CD14-positive monocyte (primary cell): ENCODE measurements around the gene TMEM30A. TPM values are rescaled to one million over a fixed set of nuclear protein-coding genes. Genes with fewer than 3 reads are reported as not detected.

ENCODE experiments used
- DNase-seq, 3 donors: peaks; one replicate each; pipeline ENCODE4 v3.0.0-alpha.2; 2011 to 2022
- H2AFZ ChIP-seq: 2 replicates; pipeline ENCODE4 v1.6.0; 2012; ENCODE audit warnings: mild to moderate bottlenecking, low read depth, low read length, inconsistent platforms; ENCODE audit not compliant: insufficient read depth, poor library complexity, severe bottlenecking
- H3K27ac ChIP-seq, 2 donors: 1 replicate in 1 of 2; 2 replicates in 1 of 2; pipeline ENCODE4 v1.5.1; 2012 to 2013; ENCODE audit warnings: low read length in 2 of 2, control low read depth in 1 of 2, inconsistent platforms in 1 of 2, low read depth in 1 of 2, mild to moderate bottlenecking in 1 of 2
- H3K27me3 ChIP-seq, 2 donors: one replicate each; pipeline versions ENCODE4 v1.6.0 to v1.6.1; 2011 to 2013; ENCODE audit warnings: low read length in 2 of 2; ENCODE audit not compliant: control insufficient read depth in 2 of 2, insufficient read depth in 2 of 2
- H3K36me3 ChIP-seq, 2 donors: replicated peaks in 1 of 2; 1 replicate in 1 of 2; 2 replicates in 1 of 2; pipeline versions ENCODE4 v1.5.1 to v1.6.1; 2012 to 2013; ENCODE audit warnings: low read length in 2 of 2, control low read depth in 1 of 2, inconsistent platforms in 1 of 2, mild to moderate bottlenecking in 1 of 2; ENCODE audit not compliant: insufficient read depth in 2 of 2, control insufficient read depth in 1 of 2
- H3K4me1 ChIP-seq, 2 donors: 1 replicate in 1 of 2; 2 replicates in 1 of 2; pipeline versions ENCODE4 v1.5.1 to v1.6.1; 2012 to 2013; ENCODE audit warnings: low read length in 2 of 2, control low read depth in 1 of 2, inconsistent platforms in 1 of 2, mild to moderate bottlenecking in 1 of 2, moderate library complexity in 1 of 2; ENCODE audit not compliant: insufficient read depth in 2 of 2, control insufficient read depth in 1 of 2
- H3K4me2 ChIP-seq: replicated peaks from 2 replicates; pipeline ENCODE3; 2012; ENCODE audit warnings: low read length, moderate library complexity, mild to moderate bottlenecking; ENCODE audit not compliant: poor library complexity, severe bottlenecking; ENCODE audit errors: extremely low read depth
- H3K4me3 ChIP-seq, 3 experiments: fragments of 200-600 bp in 1 of 3; sonication (generic) in 1 of 3; replicated peaks in 1 of 3; 1 replicate in 2 of 3; 2 replicates in 1 of 3; pipeline ENCODE4 v1.5.1; 2011 to 2013; ENCODE audit warnings: low read length in 3 of 3, mild to moderate bottlenecking in 3 of 3, control low read depth in 2 of 3, low read depth in 2 of 3, inconsistent platforms in 1 of 3, moderate library complexity in 1 of 3
- H3K79me2 ChIP-seq: 2 replicates; pipeline ENCODE4 v1.6.0; 2012; ENCODE audit warnings: mild to moderate bottlenecking, control low read depth, inconsistent platforms, low read length, moderate library complexity; ENCODE audit not compliant: insufficient read depth
- H3K9ac ChIP-seq: 2 replicates; pipeline ENCODE4 v1.6.0; 2017; ENCODE audit warnings: low read length, mild to moderate bottlenecking; ENCODE audit not compliant: insufficient read depth, poor library complexity, severe bottlenecking
- H3K9me3 ChIP-seq, 2 donors: replicated peaks in 1 of 2; 1 replicate in 1 of 2; 2 replicates in 1 of 2; pipeline versions ENCODE4 v1.5.1 to v1.6.1; 2012 to 2013; ENCODE audit warnings: low read length in 2 of 2, control low read depth in 1 of 2; ENCODE audit not compliant: control insufficient read depth in 1 of 2, insufficient read depth in 1 of 2
- H4K20me1 ChIP-seq: 2 replicates; pipeline ENCODE4 v1.6.0; 2012; ENCODE audit warnings: mild to moderate bottlenecking, low read length, control low read depth, moderate library complexity; ENCODE audit not compliant: insufficient read depth
- H3K27ac Mint-ChIP-seq, 7 donors: one replicate each; pipeline ENCODE4 v1.8.0; 2020; ENCODE audit warnings: mild to moderate bottlenecking in 7 of 7, mixed read lengths in 7 of 7, moderate library complexity in 6 of 7, inconsistent platforms in 2 of 7
- H3K27me3 Mint-ChIP-seq, 3 donors: one replicate each; pipeline ENCODE4 v1.8.0; 2021 to 2022; ENCODE audit warnings: low read depth in 3 of 3, mild to moderate bottlenecking in 3 of 3, mixed read lengths in 3 of 3, moderate library complexity in 3 of 3, inconsistent platforms in 1 of 3
- H3K36me3 Mint-ChIP-seq, 2 donors: one replicate each; pipeline ENCODE4 v1.8.0; 2020; ENCODE audit warnings: mixed read lengths in 2 of 2, inconsistent platforms in 1 of 2, mild to moderate bottlenecking in 1 of 2
- H3K4me1 Mint-ChIP-seq: one replicate; pipeline ENCODE4 v1.8.0; 2020; ENCODE audit warnings: mild to moderate bottlenecking, mixed read lengths
- H3K4me3 Mint-ChIP-seq, 2 donors: one replicate each; pipeline ENCODE4 v1.8.0; 2020; ENCODE audit warnings: mild to moderate bottlenecking in 2 of 2, mixed read lengths in 2 of 2, moderate library complexity in 1 of 2
- H3K9me3 Mint-ChIP-seq, 7 donors: one replicate each; pipeline ENCODE4 v1.8.0; 2020 to 2022; ENCODE audit warnings: mixed read lengths in 7 of 7, mild to moderate bottlenecking in 6 of 7, moderate library complexity in 6 of 7, inconsistent platforms in 2 of 7
- WGBS: methylation state at CpG from one replicate; pipeline ENCODE4 v1.1.5; 2013; ENCODE audit warnings: missing lambda C conversion rate; ENCODE audit not compliant: insufficient coverage; 5-methylcytosine and 5-hydroxymethylcytosine counted together
- intact Hi-C, 2 donors: fragments of 100-400 bp; cut with micrococcal nuclease; formaldehyde crosslinking; loops; one replicate each; pipeline versions ENCODE4 v1.15.0 to v1.15.1; 2023
- polyA plus RNA-seq, 3 donors: library from polyadenylated mRNA; depleted of rRNA in 1 of 3; unstranded in 2 of 3; stranded (reverse) in 1 of 3; fragments of 300-500 nt in 2 of 3; fragments of >200 nt in 1 of 3; fragmentation: Illumina TruSeq in 2 of 3; gene quantifications; 1 replicate in 2 of 3; 2 replicates in 1 of 3; pipeline ENCODE4 v1.2.3, GENCODE V29; 2012 to 2021
- TF ChIP-seq, protein P1 (sequence below): fragments of 200-600 bp; IDR thresholded peaks from one replicate; pipeline ENCODE4 v1.8.0; 2022; ENCODE audit warnings: antibody characterized with exemption, mild to moderate bottlenecking

Gene TMEM30A
- polyA plus RNA-seq, 3 donors, result 12.2 to 101 (median 70.6) TPM

- H3K4me1 Mint-ChIP-seq, result peaks cover 4% of the 10 kb centered on the region
- intact Hi-C loops, result no loop called here
Measured at GRCh38 chr6:75235271-75235670, 49.3 kb downstream of the TMEM30A start.

GRCh38 chr6:75234126-75234865 lies 50.3 kb downstream of the TMEM30A start:
- Histone ChIP-seq H3K79me2 (no peaks in the 10 kb centered on the region), H3K4me3 (no peak overlapping the region), H3K27ac (no peak overlapping the region), H3K9ac (no peak overlapping the region), H3K4me1 (no peaks in the 10 kb centered on the region), H3K4me2 (no peak overlapping the region), H3K36me3 (peaks cover 21 to 33% of the 10 kb centered on the region in 2 donors), H2AFZ (no peak overlapping the region), H3K27me3 (no peaks in the 10 kb centered on the region), H3K9me3 (no peaks in the 10 kb centered on the region), H4K20me1 (peaks cover 6% of the 10 kb centered on the region)
- Mint-ChIP-seq H3K9me3 (no peaks in the 10 kb centered on the region), H3K4me3 (no peak overlapping the region), H3K27ac (no peak overlapping the region), H3K36me3 (peaks cover 20 to 26% of the 10 kb centered on the region in 2 donors), H3K4me1 (peaks cover 4% of the 10 kb centered on the region), H3K27me3 (peaks cover 0 to 3% (median 0%) of the 10 kb centered on the region in 3 donors)
- intact Hi-C loops, result no loop called here
- WGBS, result no CpG with 5 or more reads among the region's 3 CpGs
- DNase-seq, result no peak
- TF ChIP-seq, protein P1, sequence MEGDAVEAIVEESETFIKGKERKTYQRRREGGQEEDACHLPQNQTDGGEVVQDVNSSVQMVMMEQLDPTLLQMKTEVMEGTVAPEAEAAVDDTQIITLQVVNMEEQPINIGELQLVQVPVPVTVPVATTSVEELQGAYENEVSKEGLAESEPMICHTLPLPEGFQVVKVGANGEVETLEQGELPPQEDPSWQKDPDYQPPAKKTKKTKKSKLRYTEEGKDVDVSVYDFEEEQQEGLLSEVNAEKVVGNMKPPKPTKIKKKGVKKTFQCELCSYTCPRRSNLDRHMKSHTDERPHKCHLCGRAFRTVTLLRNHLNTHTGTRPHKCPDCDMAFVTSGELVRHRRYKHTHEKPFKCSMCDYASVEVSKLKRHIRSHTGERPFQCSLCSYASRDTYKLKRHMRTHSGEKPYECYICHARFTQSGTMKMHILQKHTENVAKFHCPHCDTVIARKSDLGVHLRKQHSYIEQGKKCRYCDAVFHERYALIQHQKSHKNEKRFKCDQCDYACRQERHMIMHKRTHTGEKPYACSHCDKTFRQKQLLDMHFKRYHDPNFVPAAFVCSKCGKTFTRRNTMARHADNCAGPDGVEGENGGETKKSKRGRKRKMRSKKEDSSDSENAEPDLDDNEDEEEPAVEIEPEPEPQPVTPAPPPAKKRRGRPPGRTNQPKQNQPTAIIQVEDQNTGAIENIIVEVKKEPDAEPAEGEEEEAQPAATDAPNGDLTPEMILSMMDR, result no peak

More at GRCh38 chr6:75235271-75235670, 49.3 kb downstream of the TMEM30A start:
- H3K9ac ChIP-seq, result no peak overlapping the region
- 100% methylated on average over 1 of the region's 2 CpGs for WGBS
- H3K36me3 ChIP-seq, result peaks cover 29 to 43% of the 10 kb centered on the region in 2 donors
- H3K27me3 Mint-ChIP-seq, result peaks cover 0 to 3% (median 0%) of the 10 kb centered on the region in 3 donors
- H3K4me3 Mint-ChIP-seq, result no peak overlapping the region
- no peak overlapping the region for H3K4me2 ChIP-seq
- H3K9me3 ChIP-seq, result no peaks in the 10 kb centered on the region
- no peak overlapping the region for H2AFZ ChIP-seq
- H4K20me1 ChIP-seq, result peaks cover 13% of the 10 kb centered on the region
- peaks cover 30 to 36% of the 10 kb centered on the region in 2 donors for H3K36me3 Mint-ChIP-seq
- DNase-seq, result no peak
- H3K27ac ChIP-seq, result no peak overlapping the region
- no peak overlapping the region for H3K4me3 ChIP-seq
- no peaks in the 10 kb centered on the region for H3K79me2 ChIP-seq
- H3K27ac Mint-ChIP-seq, result no peak overlapping the region
- H3K27me3 ChIP-seq, result no peaks in the 10 kb centered on the region
- H3K9me3 Mint-ChIP-seq, result no peaks in the 10 kb centered on the region
- no peaks in the 10 kb centered on the region for H3K4me1 ChIP-seq
- TF ChIP-seq, protein P1, result no peak
